Neural crest cell (in vitro differentiated cells): Measurements from ENCODE around the gene RNF150. TPM values are rescaled to one million over a fixed set of nuclear protein-coding genes. Genes with fewer than 3 reads are reported as not detected.

Source experiments
- DNase-seq: peaks from one replicate; pipeline ENCODE4 v3.0.0; 2021; ENCODE audit warnings: low read depth, mixed read lengths, low spot score
- H3K27ac Mint-ChIP-seq: one replicate; pipeline ENCODE4 v1.8.0; 2021; ENCODE audit warnings: mild to moderate bottlenecking, mixed read lengths; ENCODE audit not compliant: unreplicated experiment
- H3K27me3 Mint-ChIP-seq: 2 replicates; pipeline ENCODE4 v1.8.0; 2021; ENCODE audit warnings: low read depth, mild to moderate bottlenecking, mixed read lengths
- H3K36me3 Mint-ChIP-seq: 2 replicates; pipeline ENCODE4 v1.8.0; 2021; ENCODE audit warnings: low read depth, mild to moderate bottlenecking, mixed read lengths
- H3K4me1 Mint-ChIP-seq: 2 replicates; pipeline ENCODE4 v1.8.0; 2021; ENCODE audit warnings: mixed read lengths
- H3K4me3 Mint-ChIP-seq: one replicate; pipeline ENCODE4 v1.8.0; 2021; ENCODE audit warnings: mild to moderate bottlenecking, mixed read lengths
- H3K9me3 Mint-ChIP-seq: 2 replicates; pipeline ENCODE4 v1.8.0; 2021; ENCODE audit warnings: mixed read lengths
- total RNA-seq: library from RNA; stranded (reverse); gene quantifications from 2 replicates; pipeline ENCODE4 v1.2.1, GENCODE V29; 2021
- TF ChIP-seq, protein P1 (sequence below): fragments of 200-600 bp; sonication (generic); conservative IDR thresholded peaks from 2 replicates; pipeline ENCODE4 v1.5.0; 2021; ENCODE audit warnings: antibody characterized with exemption, mild to moderate bottlenecking

Gene RNF150
- total RNA-seq, 1 donor from 2014 or later: 23.3 TPM

DNA sequence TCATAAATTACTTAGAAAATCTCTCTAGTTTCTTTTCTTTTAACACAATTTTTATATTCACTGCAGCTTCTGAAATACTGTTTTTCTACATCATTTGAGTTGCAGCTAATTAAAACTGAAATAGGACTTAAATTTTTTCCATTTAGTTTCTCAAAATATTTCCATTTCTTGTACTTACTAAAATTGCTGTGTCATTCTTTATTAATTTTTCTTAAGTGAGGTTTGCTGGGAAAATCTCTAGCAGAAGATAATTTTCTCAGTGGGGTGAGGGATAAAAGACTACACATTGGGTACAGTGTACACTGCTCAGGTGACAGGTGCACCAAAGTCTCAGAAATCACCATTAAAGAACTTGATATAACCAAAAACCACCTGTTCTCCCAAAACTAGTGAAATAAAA lies 57.7 kb downstream of the RNF150 start:
- no peak overlapping the region for H3K4me3 Mint-ChIP-seq
- H3K36me3 Mint-ChIP-seq: no peaks in the 10 kb centered on the region
- H3K27ac Mint-ChIP-seq: no peak overlapping the region
- no peak for DNase-seq
- no peaks in the 10 kb centered on the region for H3K4me1 Mint-ChIP-seq
- H3K27me3 Mint-ChIP-seq: no peaks in the 10 kb centered on the region
- no peaks in the 10 kb centered on the region for H3K9me3 Mint-ChIP-seq
- TF ChIP-seq, protein P1, sequence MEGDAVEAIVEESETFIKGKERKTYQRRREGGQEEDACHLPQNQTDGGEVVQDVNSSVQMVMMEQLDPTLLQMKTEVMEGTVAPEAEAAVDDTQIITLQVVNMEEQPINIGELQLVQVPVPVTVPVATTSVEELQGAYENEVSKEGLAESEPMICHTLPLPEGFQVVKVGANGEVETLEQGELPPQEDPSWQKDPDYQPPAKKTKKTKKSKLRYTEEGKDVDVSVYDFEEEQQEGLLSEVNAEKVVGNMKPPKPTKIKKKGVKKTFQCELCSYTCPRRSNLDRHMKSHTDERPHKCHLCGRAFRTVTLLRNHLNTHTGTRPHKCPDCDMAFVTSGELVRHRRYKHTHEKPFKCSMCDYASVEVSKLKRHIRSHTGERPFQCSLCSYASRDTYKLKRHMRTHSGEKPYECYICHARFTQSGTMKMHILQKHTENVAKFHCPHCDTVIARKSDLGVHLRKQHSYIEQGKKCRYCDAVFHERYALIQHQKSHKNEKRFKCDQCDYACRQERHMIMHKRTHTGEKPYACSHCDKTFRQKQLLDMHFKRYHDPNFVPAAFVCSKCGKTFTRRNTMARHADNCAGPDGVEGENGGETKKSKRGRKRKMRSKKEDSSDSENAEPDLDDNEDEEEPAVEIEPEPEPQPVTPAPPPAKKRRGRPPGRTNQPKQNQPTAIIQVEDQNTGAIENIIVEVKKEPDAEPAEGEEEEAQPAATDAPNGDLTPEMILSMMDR: no peak

DNA sequence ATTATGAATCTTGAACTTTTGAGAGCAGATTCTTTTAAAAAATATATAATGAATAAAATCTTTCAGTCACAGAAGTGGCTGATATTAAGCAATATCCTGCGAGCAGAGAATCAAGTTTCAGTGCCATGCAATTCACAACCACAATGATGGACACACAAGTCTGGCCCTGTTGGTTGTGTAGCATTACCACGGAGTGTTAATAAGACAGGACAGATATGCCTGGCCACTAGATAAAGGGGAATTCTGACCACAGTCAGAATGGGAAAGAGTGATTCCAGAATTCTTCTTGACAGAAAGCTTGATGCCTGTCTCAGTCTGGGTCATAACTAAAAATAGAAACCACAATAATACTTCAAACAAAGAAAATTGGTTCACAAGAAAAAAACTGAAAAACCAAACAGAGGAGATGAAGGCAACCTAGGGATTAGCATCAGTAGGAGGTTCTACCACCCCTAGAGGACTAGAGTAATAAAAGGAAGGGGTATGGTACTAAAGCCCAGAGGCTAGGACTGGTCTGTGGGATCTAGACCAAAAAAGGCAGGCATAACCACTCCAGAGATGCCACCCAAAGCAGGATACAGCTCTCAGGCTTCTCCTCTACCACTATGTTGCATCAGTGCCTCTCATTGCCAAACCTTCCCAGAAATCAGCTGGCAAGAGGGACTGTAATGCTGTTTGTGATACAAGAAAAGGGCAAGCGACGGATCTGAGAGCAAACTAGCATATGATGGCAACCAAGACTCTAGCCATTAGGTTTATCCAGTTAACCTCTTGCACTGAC lies 59.0 kb downstream of the RNF150 start:
- TF ChIP-seq, protein P1: no peak
- Mint-ChIP-seq H3K27ac (no peak overlapping the region), H3K4me1 (no peaks in the 10 kb centered on the region), H3K4me3 (no peak overlapping the region), H3K9me3 (no peaks in the 10 kb centered on the region), H3K27me3 (no peaks in the 10 kb centered on the region), H3K36me3 (no peaks in the 10 kb centered on the region)
- no peak for DNase-seq

DNA sequence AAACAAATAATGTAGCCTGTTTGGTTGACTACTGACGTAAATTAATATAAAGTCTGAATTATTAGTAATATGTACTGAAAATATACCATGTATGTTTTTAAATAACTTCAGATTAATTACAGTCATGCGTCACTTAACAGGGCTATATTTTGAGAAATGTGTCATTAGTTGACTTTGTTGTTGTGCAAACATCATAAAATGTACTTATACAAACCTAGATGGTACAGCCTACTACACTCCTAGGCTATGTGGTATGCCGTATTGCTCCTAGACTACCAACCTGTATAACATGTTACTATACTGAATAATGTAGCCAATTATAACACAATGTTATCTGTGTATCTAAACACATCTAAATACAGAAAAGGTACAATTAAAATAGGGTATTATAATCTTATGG lies 66.6 kb downstream of the RNF150 start:
- H3K4me1 Mint-ChIP-seq: peaks cover 7% of the 10 kb centered on the region
- peaks cover 3% of the 10 kb centered on the region for H3K36me3 Mint-ChIP-seq
- no peak overlapping the region for H3K4me3 Mint-ChIP-seq
- no peaks in the 10 kb centered on the region for H3K27me3 Mint-ChIP-seq
- DNase-seq: no peak
- no peaks in the 10 kb centered on the region for H3K9me3 Mint-ChIP-seq
- H3K27ac Mint-ChIP-seq: no peak overlapping the region
- TF ChIP-seq, protein P1: no peak

DNA sequence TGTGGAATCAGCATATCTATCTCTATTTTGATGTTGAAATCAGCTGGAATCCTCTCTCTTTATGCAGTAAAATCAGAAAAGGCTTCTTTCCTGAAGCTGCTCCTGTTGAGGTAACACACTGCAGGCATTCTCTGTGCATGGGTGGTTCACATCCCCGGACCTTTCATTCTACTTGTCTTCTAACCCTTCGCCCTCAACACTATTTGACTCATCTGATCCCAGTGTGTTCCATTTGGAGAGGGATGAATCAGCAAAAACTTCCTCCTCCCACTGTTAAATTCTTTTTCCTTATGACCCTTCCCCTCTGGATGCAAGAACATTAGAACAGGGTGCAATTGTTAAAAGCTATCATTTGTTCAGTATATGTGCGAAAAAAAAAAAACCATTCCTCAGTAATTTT lies 67.4 kb downstream of the RNF150 start:
- Mint-ChIP-seq H3K4me1 (peaks cover 7% of the 10 kb centered on the region), H3K9me3 (no peaks in the 10 kb centered on the region), H3K27me3 (no peaks in the 10 kb centered on the region), H3K27ac (peak overlapping the region; percentile 60), H3K36me3 (peaks cover 3% of the 10 kb centered on the region), H3K4me3 (no peak overlapping the region)
- no peak for DNase-seq
- TF ChIP-seq, protein P1: no peak

DNA sequence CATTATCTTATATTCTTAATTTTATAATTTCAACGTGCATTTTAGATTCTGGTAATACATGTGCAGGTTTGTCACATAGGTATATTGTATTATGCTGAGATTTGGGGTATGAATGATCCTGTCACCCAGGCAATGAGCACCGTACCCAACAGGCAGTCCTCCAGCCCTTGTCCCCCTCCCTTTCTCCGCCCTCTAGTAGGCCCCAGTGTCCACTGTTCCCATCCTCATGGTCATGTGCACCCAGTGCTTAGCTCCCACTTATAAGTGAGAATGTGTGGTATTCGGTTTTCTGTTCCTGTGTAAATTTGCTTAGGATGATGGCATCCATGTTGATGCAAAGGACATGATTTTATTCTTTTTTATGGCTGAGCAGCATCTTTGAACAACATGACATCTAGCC lies 70.6 kb downstream of the RNF150 start:
- H3K4me3 Mint-ChIP-seq: no peak overlapping the region
- no peak overlapping the region for H3K27ac Mint-ChIP-seq
- no peak for DNase-seq
- peaks cover 7% of the 10 kb centered on the region for H3K4me1 Mint-ChIP-seq
- TF ChIP-seq, protein P1: no peak
- peaks cover 3% of the 10 kb centered on the region for H3K36me3 Mint-ChIP-seq
- no peaks in the 10 kb centered on the region for H3K9me3 Mint-ChIP-seq
- no peaks in the 10 kb centered on the region for H3K27me3 Mint-ChIP-seq
